HepG2 (cell line): Measurements from ENCODE around the gene PTPRF. TPM values are rescaled to one million over a fixed set of nuclear protein-coding genes. Genes with fewer than 3 reads are reported as not detected.
A peak's percentile ranks its signal among the peaks of the same experiment; 100 is the strongest.

Experiments
- ADNP ChIP-seq: sonication (generic); formaldehyde crosslinking; IDR thresholded peaks from 2 replicates; pipeline ENCODE4 v1.4.0; 2020; ENCODE audit warnings: missing genetic modification reagents
- AKAP8 ChIP-seq: sonication (generic); formaldehyde crosslinking; IDR thresholded peaks from 2 replicates; pipeline ENCODE4 v1.5.1; 2020; ENCODE audit warnings: mild to moderate bottlenecking, missing genetic modification reagents
- ATF3 ChIP-seq: sonication (generic); formaldehyde crosslinking; IDR thresholded peaks from 2 replicates; pipeline ENCODE4 v1.4.0; 2020; ENCODE audit warnings: missing genetic modification reagents
- E2F1 ChIP-seq: sonication (generic); formaldehyde crosslinking; IDR thresholded peaks from 2 replicates; pipeline ENCODE4 v1.5.0; 2020; ENCODE audit warnings: missing genetic modification reagents
- ELF1 ChIP-seq: sonication (generic); formaldehyde crosslinking; IDR thresholded peaks from 2 replicates; pipeline ENCODE4 v1.4.0; 2020; ENCODE audit warnings: missing genetic modification reagents
- GRHL1 ChIP-seq: sonication (generic); formaldehyde crosslinking; conservative IDR thresholded peaks from 2 replicates; pipeline ENCODE4 v1.8.0; 2022; ENCODE audit warnings: missing genetic modification reagents
- IRF1 ChIP-seq: sonication (generic); formaldehyde crosslinking; IDR thresholded peaks from 2 replicates; pipeline ENCODE4 v1.4.0; 2020; ENCODE audit warnings: low read depth, mild to moderate bottlenecking, missing genetic modification reagents
- IRF9 ChIP-seq: sonication (generic); formaldehyde crosslinking; IDR thresholded peaks from 2 replicates; pipeline ENCODE4 v1.8.0; 2022; ENCODE audit warnings: missing genetic modification reagents, mild to moderate bottlenecking, borderline replicate concordance
- NCOA5 ChIP-seq: sonication (generic); formaldehyde crosslinking; IDR thresholded peaks from 2 replicates; pipeline ENCODE4 v1.4.0; 2020; ENCODE audit warnings: missing genetic modification reagents
- NFYC ChIP-seq: IDR thresholded peaks from 2 replicates; pipeline ENCODE4 v1.6.1; 2016; ENCODE audit warnings: missing genetic modification reagents, missing compliant biosample characterization
- RBM39 ChIP-seq: fragments of 200-400 bp; formaldehyde crosslinking; IDR thresholded peaks from one replicate; pipeline ENCODE4 v1.6.1; 2018; ENCODE audit warnings: antibody characterized with exemption, mild to moderate bottlenecking, low read depth, low read length; ENCODE audit not compliant: poor library complexity, severe bottlenecking
- SMC3 ChIP-seq: IDR thresholded peaks from 2 replicates; pipeline ENCODE4 v1.6.1; 2011; ENCODE audit warnings: low read length, improper control_type of control experiment
- TFDP2 ChIP-seq: sonication (generic); formaldehyde crosslinking; IDR thresholded peaks from 2 replicates; pipeline ENCODE4 v1.4.0; 2020; ENCODE audit warnings: missing genetic modification reagents
- ZNF18 ChIP-seq: sonication (generic); formaldehyde crosslinking; IDR thresholded peaks from 2 replicates; pipeline ENCODE4 v1.8.0; 2022; ENCODE audit warnings: mild to moderate bottlenecking, missing genetic modification reagents; ENCODE audit not compliant: insufficient replicate concordance
- ZNF274 ChIP-seq: sonication (generic); formaldehyde crosslinking; IDR thresholded peaks from 2 replicates; pipeline ENCODE4 v1.5.1; 2020; ENCODE audit warnings: mild to moderate bottlenecking, missing genetic modification reagents
- ZNF331 ChIP-seq: sonication (generic); formaldehyde crosslinking; IDR thresholded peaks from 2 replicates; pipeline ENCODE4 v1.4.0; 2020; ENCODE audit warnings: missing genetic modification reagents
- ZNF430 ChIP-seq: sonication (generic); formaldehyde crosslinking; IDR thresholded peaks from 2 replicates; pipeline ENCODE4 v1.9.0; 2021; ENCODE audit warnings: mild to moderate bottlenecking, missing genetic modification reagents
- ZNF550 ChIP-seq: sonication (generic); formaldehyde crosslinking; IDR thresholded peaks from 2 replicates; pipeline ENCODE4 v1.4.0; 2020; ENCODE audit warnings: mild to moderate bottlenecking, missing genetic modification reagents, borderline replicate concordance
- ZNF670 ChIP-seq: sonication (generic); formaldehyde crosslinking; IDR thresholded peaks from 2 replicates; pipeline ENCODE4 v1.8.0; 2022; ENCODE audit warnings: mild to moderate bottlenecking, missing genetic modification reagents, borderline replicate concordance
- ZNF672 ChIP-seq: sonication (generic); formaldehyde crosslinking; IDR thresholded peaks from 2 replicates; pipeline ENCODE4 v1.8.1; 2022; ENCODE audit warnings: missing genetic modification reagents
- ZNF784 ChIP-seq: sonication (generic); formaldehyde crosslinking; IDR thresholded peaks from 2 replicates; pipeline ENCODE4 v1.5.1; 2020; ENCODE audit warnings: missing genetic modification reagents, mild to moderate bottlenecking, borderline replicate concordance
- polyA plus RNA-seq, 8 experiments: library from polyadenylated mRNA; depleted of rRNA in 3 of 8; stranded (reverse) in 7 of 8; unstranded in 1 of 8; fragments of >200 nt; fragmentation: Illumina TruSeq in 4 of 8; extraction: Trizol in 4 of 8; gene quantifications; 2 replicates each; pipeline versions ENCODE4 v1.2.1 to v1.2.3, GENCODE V29; 2011 to 2016; ENCODE audit warnings: low read depth in 4 of 8, missing spikeins in 1 of 8, mixed read lengths in 1 of 8; ENCODE audit not compliant: insufficient read depth in 1 of 8
- total RNA-seq, 5 experiments: library from RNA; depleted of rRNA; stranded (reverse); fragments of >200 nt; fragmentation: Illumina TruSeq; extraction: Trizol; gene quantifications; 2 replicates each; pipeline ENCODE4 v1.2.3, GENCODE V29; 2016; ENCODE audit warnings: low read depth in 1 of 5

PTPRF gene
- total and polyA plus RNA-seq, 2 of the 13 experiments (the other 11 are each of a cell fraction or from before 2014, with no cell fraction given), result 55.9 to 167 TPM

GRCh38 chr1:43522776-43523480, 7.8 kb upstream of the PTPRF start (continued):
- TF ChIP-seq ATF3 (peak; percentile 95), SMC3 (no peak), TFDP2 (no peak), ZNF550 (CRISPR knock-in tag) (no peak), ZNF670 (CRISPR knock-in tag) (no peak), NCOA5 (CRISPR knock-in tag) (no peak), IRF1 (no peak), ZNF672 (no peak), ZNF331 (no peak), RBM39 (no peak), ZNF274 (no peak), AKAP8 (CRISPR knock-in tag) (no peak), ZNF18 (CRISPR knock-in tag) (peak; percentile 89), ADNP (CRISPR knock-in tag) (no peak), ZNF784 (no peak), ELF1 (CRISPR knock-in tag) (no peak), GRHL1 (CRISPR knock-in tag) (no peak), IRF9 (no peak), NFYC (CRISPR knock-in tag) (no peak), E2F1 (CRISPR knock-in tag) (no peak), ZNF430 (CRISPR knock-in tag) (peak; percentile 26; the same call in 1 of the 2 replicates)
